NCI-H345 (cell line): ENCODE data around the gene PYURF.
A peak's percentile ranks its signal among the peaks of the same experiment; 100 is the strongest.
"Not testable (repeated sequence)": the region's sequence is repeated elsewhere in the genome, so short reads cannot be mapped to it uniquely, and the experiment has no call there.

Experiments used
- DNase-seq: peaks from one replicate; lab custom pipeline; 2025; lab: John Stamatoyannopoulos, UW

Gene PYURF, protein sequence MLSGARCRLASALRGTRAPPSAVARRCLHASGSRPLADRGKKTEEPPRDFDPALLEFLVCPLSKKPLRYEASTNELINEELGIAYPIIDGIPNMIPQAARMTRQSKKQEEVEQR

DNA sequence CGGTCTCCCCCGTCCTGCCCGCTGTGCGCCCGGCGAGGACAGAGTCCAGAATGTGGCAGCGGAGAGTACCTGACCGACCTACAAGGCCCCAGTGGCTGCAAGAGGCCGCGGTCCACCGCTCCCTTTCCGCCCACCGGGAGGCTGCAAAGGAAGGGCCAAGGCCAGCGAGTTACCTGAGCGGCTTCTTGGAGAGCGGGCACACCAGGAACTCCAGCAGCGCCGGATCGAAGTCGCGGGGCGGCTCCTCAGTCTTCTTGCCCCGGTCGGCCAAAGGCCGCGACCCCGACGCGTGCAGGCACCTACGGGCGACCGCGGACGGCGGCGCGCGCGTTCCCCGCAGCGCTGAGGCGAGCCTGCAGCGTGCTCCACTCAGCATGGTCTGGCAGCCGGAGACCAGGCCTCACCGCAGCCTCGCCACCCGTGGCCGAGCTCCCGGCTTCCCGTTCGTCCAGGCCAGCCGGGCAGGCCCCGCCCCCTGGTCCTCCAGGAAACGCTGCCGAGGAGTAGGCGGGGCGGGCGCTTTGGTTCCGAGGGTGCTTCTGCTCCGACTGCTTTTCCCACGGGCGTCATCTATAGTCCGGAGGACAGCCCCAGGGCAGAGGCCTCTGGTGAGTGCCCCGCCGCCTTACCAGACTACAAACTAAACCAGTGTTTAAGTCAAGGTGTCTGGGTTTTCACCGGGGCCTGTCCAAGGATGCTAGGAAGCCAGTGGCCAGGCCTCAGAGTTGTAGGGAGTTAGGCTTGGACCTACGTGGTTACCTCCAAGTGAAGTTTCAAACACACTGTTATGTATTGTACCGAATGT, at the start of gene PYURF:
Gene PYURF (minus strand): TSS at position 452 of the 805 bp plus-strand sequence. CDS start 76 bp downstream, at position 376.
- peak; percentile 88 for DNase-seq

DNA sequence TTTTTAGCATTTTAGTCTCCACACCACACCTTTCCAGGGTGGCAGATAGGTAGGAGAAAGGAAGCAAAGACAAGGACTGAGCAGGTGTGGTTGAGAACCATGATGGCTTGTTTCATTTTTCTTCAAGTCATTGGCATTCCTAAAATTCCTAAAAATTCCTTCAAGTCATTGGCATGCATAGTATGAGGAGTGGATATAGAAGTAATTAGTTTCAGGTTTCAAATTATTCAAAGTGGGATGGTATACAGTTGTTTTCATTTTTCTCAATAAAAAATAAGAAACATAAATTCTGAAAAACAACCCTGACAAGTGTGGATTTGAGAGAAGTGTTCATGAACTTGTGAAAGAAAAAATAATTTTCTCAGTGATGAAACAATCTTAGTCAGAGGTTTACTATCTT, 46.4 kb upstream of the PYURF start:
- no peak for DNase-seq

DNA sequence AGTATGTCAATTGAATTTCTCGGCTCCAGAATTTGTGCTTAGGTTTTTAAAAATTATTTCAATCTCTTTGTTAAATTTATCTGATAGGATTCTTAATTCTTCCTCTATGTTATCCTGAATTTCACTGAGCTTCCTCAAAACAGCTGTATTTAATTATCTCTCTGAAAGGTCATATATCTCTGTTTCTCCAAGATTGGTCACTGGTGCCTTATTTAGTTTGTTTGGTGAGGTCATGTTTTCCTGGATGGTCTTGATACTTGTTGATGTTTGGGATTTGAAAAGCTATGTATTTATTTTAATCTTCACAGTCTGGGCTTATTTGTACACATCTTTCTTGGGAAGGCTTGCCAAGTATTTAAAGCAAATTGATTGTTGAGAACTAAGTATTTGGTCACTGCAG, 44.0 kb upstream of the PYURF start:
- no peak for DNase-seq

DNA sequence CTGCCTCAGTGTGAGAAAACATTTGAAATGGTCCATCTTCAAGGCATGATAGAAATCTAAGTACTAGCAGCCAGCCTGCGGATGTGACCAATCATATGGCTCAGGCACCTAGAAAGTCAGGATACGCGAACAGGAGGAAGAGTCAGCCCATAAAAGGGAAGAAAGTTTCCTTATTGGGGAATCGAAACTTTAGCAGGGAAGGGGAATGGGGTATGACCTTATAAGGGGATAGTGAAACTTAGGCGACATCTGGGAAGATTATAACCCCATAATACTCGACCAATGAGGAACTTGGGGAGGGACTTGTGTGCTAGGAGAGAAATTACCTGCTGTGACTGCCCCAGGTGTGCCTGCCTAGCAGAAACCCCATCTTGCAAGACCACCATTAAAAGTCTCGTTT, 26.2 kb upstream of the PYURF start:
- DNase-seq = no peak

DNA sequence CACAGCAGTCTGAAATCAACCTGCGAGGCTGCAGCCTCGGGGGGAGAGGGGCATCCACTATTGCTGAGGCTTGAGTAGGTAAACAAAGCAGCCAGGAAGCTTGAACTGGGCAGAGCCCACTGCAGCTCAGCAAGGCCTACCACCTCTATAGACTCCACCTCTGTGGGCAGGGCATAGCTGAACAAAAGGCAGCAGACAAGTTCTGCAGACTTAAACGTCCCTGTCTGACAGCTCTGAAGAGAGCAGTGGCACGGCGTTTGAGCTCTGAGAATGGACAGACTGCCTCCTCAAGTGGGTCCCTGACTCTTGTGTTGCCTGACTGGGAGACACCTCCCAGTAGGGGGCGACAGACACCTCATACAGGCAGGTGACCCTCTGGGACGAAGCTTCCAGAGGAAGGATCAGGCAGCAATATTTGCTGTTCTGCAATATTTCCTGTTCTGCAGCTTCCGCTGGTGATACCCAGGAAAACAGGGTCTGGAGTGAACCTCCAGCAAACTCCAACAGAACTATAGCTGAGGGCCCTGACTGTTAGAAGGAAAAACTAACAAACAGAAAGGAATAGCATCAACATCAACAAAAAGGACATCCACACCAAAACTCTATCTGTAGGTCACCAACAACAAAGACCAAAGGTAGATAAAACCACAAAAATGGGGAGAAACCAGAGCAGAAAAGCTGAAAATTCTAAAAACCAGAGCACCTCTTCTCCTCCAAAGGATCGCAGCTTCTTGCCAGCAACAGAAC, 15.9 kb upstream of the PYURF start:
- DNase-seq = not testable (repeated sequence)

DNA sequence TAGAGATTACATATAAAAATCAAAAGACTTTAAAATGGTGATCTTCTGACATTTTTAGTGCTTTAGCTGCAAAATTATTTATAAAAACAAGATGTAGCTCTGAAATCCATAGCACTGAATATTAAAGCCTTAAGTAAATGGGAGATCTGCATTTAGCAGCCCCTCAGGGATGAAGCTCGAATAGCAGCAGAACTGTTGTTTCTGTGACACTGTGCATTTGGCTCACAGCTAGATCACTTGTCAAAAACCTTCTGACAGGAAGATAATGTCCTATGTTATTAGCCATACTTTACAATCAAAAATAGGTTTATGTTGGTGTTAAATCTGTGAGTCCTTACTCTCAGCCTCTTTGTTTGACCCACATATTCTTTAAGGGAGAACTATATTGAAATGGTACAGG, 14.1 kb upstream of the PYURF start:
- DNase-seq = no peak

DNA sequence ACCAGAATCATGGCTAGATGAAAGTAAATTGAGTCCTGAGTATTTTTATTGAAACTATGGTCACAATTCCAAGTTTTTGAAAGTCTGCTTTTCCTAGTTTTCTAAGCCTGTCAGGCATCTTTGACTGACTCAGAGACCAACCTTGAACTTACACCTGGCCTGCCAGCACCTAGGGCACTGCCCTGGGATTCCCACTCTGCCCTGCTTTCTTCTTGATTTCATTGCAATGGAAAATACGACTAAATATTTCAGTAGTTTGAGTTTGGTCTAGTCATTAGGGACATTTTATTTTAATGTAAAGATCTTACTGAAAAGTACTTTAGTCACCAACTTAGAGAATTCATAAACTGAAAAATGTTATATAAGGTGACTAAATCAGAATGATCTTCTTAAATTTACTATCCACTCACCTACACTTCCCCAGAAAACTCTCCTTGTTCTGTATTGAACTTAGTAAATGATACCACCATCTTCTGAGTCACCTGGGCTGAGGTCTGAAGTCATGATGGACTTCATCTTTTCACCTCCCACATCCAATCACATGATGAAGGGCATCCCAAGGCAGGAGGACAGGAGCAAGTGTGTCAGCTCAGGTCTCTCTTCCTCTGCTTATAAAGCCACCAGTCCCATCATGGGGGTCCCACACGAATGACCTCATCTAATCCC, 11.6 kb upstream of the PYURF start:
- DNase-seq = no peak

DNA sequence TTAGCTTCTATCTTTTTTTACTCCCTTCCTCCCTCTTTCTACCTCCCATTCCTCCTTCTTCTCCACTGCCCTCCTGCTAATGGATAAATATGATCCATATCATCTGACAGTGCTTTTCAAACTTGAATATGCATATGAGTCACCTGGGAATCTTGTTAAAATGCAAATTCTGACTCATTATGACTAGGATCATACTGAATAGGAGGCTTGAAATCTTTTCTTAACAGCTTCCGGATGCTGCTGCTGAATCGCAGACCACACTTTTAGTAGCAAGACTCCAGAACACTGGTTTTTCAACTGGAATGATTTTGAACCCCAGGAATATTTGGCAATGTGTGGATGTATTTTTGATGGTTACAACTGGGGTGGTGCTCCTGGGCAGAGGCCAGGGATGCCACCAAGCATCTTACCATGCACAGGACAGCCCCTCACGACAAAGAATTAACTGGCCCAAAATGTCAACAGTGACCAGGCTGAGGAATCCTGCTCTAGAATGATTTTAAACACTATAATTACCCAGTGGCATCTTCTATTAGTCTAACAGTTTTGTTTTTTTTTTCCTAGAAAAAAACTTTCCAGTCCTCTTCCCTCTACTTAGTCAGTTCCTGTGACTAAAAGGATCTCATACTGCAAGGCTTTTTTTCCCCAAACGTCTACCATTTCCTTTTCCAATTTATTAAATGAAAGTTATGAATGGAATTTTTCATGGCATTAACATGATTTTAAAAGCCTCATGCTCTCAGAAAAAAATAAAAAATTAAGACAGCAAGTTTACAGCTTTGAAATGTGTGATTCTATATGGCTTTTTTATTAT, 10.6 kb upstream of the PYURF start:
- no peak for DNase-seq

DNA sequence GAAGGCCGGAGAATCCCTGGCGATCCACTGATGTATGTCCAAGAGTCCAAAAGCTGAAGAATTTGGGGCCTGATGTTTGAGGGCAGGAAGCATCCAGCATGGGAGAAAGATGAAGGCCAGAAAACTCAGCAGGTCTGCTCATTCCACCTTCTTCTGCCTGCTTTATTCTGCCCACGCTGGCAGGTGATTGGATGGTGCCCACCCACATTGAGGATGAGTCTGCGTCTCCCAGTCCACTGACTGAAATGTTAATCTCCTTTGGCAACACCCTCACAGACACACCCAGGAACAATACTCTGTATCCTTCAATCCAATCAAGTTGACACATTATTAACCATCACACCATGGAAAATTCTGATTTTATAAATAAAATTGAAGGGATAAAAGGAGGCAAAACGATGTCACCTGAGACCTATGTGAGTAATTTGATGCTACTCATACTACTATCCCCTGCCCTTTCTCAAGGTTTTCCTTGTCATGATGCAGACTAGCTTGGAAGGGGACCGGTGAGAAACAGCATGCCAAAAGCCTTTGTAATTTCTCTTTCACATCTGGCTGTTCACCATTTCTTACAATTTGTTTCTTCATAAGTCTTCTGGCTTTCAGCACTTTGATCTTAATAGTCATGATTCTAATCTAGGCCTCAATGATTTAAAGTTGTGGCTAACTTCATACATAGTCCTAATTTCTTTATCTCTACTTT, 9.7 kb upstream of the PYURF start:
- no peak for DNase-seq

DNA sequence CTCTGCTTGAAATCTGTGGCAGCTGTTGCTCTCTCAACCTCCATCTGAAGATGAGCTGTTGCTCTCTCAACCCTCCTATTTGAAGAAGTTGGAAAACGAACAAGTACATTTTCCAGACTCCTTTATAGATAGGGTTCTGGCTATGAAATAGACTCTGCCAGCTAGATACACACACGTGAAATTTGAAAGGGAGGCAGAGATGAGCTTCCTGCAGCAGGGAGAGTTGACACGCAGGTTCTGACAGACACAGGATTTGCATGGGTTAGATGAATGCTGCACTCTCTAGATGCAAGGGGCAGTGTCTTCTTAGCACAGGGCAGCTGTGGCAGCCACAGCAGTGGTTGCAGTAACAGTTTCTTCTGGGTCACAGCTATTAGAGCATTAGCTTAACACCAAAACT, 8.0 kb upstream of the PYURF start:
- no peak for DNase-seq

DNA sequence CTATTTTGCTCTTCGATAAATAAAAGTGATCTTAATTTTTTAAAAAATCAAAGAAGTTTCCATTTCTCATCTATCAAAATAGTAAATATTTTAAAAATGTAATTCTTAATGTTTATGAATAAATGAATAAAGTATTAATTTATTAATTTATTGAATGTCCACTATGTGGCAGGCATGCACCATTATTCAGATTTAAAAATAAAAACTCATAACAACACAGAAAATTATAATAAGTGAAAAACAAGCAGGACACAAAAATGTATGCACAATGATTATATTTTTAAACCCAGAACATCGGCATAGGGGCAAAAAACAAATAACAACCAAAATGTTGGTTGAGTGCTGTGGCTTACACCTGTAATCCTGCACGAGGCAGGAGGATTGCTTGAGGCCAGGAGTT, 5.3 kb upstream of the PYURF start:
- DNase-seq = no peak

DNA sequence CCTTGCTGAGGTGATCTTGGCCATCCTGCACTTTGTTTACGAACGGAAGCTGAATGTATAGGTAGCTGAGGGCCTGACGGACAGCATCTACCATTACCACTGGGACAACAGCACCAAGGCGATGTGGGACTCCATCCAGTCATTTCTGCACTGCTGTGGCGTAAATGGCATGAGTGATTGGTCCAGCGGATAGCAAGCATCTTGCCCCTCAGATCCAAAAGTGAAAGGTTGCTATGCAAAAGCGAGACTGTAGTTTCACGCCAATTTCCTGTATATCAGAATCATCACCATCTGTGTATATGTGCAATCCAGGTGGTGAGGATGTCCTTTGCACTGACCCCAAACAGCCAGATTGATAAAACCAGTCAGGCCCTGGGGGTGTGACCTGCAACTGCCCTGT, 4.2 kb upstream of the PYURF start:
- no peak for DNase-seq

DNA sequence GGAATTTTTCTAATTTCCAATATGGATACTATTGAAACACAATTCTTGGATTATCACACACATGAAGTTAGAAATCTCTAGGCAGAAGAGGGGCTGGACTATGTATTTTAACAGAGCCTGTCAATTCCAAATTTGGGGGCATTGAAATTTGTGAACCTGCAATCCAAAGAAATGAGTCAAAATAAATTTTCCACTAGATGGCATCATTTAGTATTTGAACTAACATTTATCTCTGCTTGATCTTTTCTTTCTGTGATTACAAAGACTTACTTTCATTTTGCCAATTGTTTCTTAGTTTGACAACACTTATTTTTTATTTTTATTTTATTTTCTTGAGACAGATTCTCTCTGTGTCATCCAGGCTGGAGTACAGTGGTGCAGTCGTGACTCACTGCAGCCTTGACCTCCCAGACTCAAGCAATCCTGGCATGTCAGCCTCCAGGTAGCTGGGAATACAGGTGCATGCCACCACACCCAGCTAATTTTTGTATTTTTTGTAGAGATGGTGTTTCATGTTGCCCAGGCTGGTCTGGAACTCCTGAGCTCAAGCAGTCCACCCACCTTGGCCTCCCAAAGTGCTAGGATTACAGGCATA, 2.7 kb upstream of the PYURF start:
- DNase-seq = peak; percentile 6

DNA sequence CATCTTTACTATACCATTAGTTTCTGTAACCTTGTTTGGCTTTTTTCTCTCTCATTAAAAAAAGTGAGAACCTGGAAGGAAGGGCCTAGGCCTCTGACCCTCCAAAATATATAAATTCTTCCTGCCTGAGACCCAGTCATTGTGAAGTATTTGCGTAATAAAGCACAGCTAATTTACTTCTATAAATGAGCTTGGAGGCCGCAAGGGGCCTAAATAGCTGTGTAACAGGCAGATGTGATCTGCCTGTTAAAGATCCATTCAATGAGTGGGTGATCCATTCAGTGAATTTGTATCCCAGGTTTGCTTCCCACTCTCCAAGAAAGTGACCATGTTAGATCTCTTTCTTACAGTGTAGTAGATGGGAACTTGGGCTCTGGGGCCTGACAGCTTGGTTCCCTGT, 595 bp upstream of the PYURF start:
- DNase-seq = no peak

DNA sequence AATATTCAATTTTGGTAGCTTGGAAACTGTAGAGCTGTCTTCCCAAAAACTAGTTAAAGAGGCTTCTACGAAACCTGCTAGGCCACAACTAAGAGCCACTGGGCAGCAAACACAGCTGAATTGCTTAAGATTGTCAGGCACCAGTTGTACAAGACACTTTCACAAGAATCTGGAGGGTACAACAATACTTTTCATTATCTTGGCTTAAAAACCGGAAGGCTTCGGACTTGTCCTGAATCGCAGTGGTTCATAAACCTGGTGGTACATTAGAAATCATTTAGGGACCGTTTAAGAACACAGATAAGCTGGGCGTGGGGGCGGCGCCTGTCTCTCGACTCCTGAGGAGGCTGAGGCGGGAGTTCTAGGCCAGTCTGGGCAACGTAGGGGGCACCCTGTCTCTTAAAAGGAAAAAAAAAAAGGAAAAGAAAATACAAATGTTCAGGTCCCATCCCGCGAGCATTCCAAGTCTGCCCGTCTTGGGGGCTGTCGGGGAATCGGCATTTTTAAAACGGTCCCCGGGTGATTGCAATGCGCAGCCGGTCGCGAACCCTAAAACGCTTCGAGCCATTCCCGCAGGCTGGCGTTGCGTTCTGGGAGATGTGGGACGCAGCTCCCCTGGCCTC, 763 bp downstream of the PYURF start:
- DNase-seq = peak; percentile 14

DNA sequence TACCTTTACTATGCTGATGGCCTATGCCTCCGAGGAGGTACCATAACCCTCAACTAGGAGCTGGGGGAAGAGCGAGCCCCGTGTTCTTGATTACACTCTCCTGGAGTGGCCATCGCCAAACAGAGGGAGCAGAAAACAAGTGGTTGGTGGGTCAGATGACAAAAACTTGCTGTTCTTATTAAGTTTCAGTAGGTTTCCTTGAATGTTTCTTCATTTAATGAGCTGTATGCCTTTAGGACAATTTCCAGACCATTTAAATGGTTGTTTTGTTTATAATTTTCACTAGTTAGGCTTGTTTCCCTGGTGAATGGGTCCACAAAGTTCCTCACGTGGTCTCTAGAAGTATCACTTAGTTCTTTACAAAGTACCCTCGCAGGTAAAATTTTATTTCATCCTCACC, 4.7 kb downstream of the PYURF start:
- no peak for DNase-seq

DNA sequence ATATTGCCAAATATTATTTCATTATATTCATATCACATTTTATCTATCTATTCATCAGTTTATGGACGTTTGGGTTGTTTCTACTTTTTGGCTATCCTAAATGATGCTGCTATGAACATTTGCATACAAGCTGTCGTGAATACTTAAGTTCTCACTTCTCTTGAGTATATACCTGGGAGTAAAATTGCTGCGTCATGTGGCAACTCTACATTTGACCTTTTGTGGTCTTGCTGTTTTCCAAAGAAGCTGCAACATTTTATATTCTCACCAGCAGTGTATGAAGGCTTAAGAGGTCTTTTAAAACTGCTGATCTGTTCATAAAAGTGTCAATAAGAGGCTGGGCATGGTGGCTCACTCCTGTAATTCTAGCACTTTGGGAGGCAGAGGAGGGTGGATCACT, 5.8 kb downstream of the PYURF start:
- DNase-seq = no peak

DNA sequence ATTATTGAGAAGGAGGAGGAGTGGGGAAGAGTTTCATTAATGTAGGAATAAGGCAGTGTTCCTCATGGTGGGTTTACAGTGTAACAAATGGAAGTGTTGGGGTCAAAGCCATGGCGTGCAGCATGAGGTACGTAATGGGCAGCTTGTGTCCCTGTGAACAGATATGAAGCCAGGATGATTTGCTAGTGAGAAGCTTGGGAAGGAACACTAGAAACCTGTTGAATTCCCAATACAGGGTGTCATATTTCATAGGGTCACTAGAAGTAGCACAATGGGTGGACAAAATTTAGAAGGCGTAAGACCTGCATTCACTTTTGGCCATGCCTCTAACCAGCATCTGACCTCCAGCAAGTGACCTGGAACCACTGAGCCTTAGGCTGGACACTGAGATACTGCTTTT, 6.8 kb downstream of the PYURF start:
- no peak for DNase-seq

DNA sequence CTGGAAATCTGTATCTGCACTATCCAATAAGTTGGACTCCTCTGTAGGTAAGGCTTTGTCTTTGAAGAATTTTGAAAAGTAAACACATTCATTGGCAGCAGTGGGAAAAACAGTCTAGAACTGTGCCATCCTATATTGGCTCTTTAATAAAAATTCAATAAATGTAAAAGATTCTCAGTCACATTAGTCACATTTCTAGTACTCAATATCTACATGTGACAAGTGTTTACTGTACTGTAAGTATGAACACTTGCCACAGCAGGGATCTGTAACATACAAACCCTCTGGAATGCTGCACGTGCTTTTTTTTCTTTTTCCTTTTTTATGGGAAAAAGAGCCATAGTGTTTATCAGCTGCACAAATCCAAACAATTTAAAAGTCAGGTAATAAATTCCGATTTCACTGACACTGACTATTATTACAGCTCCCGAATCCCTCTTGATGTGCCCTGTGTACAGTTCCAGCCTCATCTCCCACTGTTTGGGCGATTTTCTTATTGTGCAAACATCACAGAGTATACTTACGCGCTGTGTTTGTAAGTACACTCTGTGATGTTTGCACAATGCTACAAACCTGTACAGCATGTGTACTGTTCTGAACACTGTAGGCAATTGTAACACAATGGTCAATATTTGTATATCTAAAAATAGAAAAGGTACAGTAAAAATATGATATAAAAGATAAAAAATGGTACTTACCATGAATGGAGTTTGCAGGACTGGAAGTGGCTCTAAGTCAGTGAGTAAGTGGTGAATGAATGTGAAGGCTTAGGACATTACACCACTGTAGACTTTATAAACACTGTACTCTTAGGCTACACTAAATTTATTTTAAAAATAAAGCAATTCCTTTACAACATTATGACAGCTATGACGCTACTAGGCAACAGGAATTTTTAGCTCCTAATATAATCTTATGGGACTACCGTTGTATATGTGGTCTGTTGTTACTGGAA, 8.7 kb downstream of the PYURF start:
- peak; percentile 77 for DNase-seq
